HG02973 (cell line): Measurements from ENCODE around the gene SORCS2.

Experiments
- ATAC-seq: cut with Tn5 transposase; IDR thresholded peaks from one replicate; pipeline ENCODE4 v1.9.1; 2021; ENCODE audit warnings: moderate library complexity; ENCODE audit not compliant: unreplicated experiment

The SORCS2 gene

GRCh38 chr4:7285244-7286094 is 93.1 kb downstream of the SORCS2 start:
- no peak for ATAC-seq

- no peak for ATAC-seq
Observed at GRCh38 chr4:7286170-7286569, 93.8 kb downstream of the SORCS2 start.

GRCh38 chr4:7286798-7287197 is 94.5 kb downstream of the SORCS2 start:
- no peak for ATAC-seq

GRCh38 chr4:7287274-7287917 is 95.1 kb downstream of the SORCS2 start:
- no peak for ATAC-seq

- no peak for ATAC-seq
Observed at GRCh38 chr4:7287918-7288280, 95.6 kb downstream of the SORCS2 start.

GRCh38 chr4:7288751-7289523 is 96.6 kb downstream of the SORCS2 start:
- ATAC-seq: no peak

- ATAC-seq: no peak
Observed at GRCh38 chr4:7289589-7289988, 97.3 kb downstream of the SORCS2 start.

- no peak for ATAC-seq
Observed at GRCh38 chr4:7291372-7292114, 99.2 kb downstream of the SORCS2 start.

- ATAC-seq: no peak
Observed at GRCh38 chr4:7293703-7294102, 101.4 kb downstream of the SORCS2 start.

GRCh38 chr4:7294176-7294756 is 101.9 kb downstream of the SORCS2 start:
- no peak for ATAC-seq

- no peak for ATAC-seq
Observed at GRCh38 chr4:7295197-7295910, 103.0 kb downstream of the SORCS2 start.

GRCh38 chr4:7295911-7296660 is 103.7 kb downstream of the SORCS2 start:
- no peak for ATAC-seq

GRCh38 chr4:7296661-7297335 is 104.5 kb downstream of the SORCS2 start:
- no peak for ATAC-seq

GRCh38 chr4:7297374-7297773 is 105.0 kb downstream of the SORCS2 start:
- ATAC-seq: no peak

- ATAC-seq: no peak
Observed at GRCh38 chr4:7297881-7298280, 105.5 kb downstream of the SORCS2 start.

- no peak for ATAC-seq
Observed at GRCh38 chr4:7298619-7299009, 106.3 kb downstream of the SORCS2 start.

- ATAC-seq: no peak
Observed at GRCh38 chr4:7299010-7299907, 106.9 kb downstream of the SORCS2 start.
